ENCODE data around the gene COL20A1. TPM values are rescaled to one million over a fixed set of nuclear protein-coding genes. Genes with fewer than 3 reads are reported as not detected.

Gene COL20A1
- total and polyA plus RNA-seq, 7 donors, result 0.07 TPM; not detected in 6

- H3K27me3 ChIP-seq, result peaks cover 23 to 81% (median 60%) of the 10 kb centered on the region in 3 donors
- no peak for DNase-seq
- TF ChIP-seq POLR2A (IDR thresholded peaks at IDR 0.05) (no peak), EP300 (IDR thresholded peaks at IDR 0.05) (no peak), POLR2AphosphoS5 (IDR thresholded peaks at IDR 0.05) (no peak), CTCF (IDR thresholded peaks at IDR 0.05) (no peak)
- WGBS, 2 donors, result 90 to 95% methylated on average over 4 of the region's 4 CpGs
- intact Hi-C loops (cut with DNase I), result no loop called here
- peaks cover 0 to 17% (median 15%) of the 10 kb centered on the region in 4 donors for H3K4me1 ChIP-seq
- no peak overlapping the region for H3K4me3 ChIP-seq
- no peaks in the 10 kb centered on the region for H3K36me3 ChIP-seq
- no peaks in the 10 kb centered on the region for H3K9me3 ChIP-seq
- H3K27ac ChIP-seq, result no peak overlapping the region
Measured at GRCh38 chr20:63256954-63257353, 36.0 kb upstream of the COL20A1 start.

- Histone ChIP-seq H3K27me3 (peaks cover 22 to 79% (median 56%) of the 10 kb centered on the region in 3 donors), H3K4me1 (peaks cover 0 to 17% (median 15%) of the 10 kb centered on the region in 4 donors)
- WGBS, 2 donors, result 91 to 95% methylated on average over 12 to 13 of the region's 13 CpGs
Measured at GRCh38 chr20:63257629-63258028, 35.4 kb upstream of the COL20A1 start.

GRCh38 chr20:63258781-63259180 lies 34.2 kb upstream of the COL20A1 start:
- TF ChIP-seq POLR2AphosphoS5 (IDR thresholded peaks at IDR 0.05) (no peak), EP300 (IDR thresholded peaks at IDR 0.05) (no peak)
- Histone ChIP-seq H3K27ac (no peak overlapping the region), H3K4me1 (peaks cover 0 to 10% (median 9%) of the 10 kb centered on the region in 4 donors), H3K9me3 (no peaks in the 10 kb centered on the region), H3K27me3 (peaks cover 18 to 79% (median 49%) of the 10 kb centered on the region in 3 donors), H3K4me3 (no peak overlapping the region), H3K36me3 (no peaks in the 10 kb centered on the region)
- intact Hi-C loops (cut with DNase I), result no loop called here
- no peak for DNase-seq
- WGBS, 2 donors, result 30 to 51% methylated on average over 8 of the region's 8 CpGs

More at GRCh38 chr20:63257629-63258028, 35.4 kb upstream of the COL20A1 start:
- TF ChIP-seq EP300 (IDR thresholded peaks at IDR 0.05), result no peak
- no peak for TF ChIP-seq POLR2AphosphoS5 (IDR thresholded peaks at IDR 0.05)
- TF ChIP-seq POLR2A (IDR thresholded peaks at IDR 0.05), result no peak
- TF ChIP-seq CTCF (IDR thresholded peaks at IDR 0.05), result no peak
- Histone ChIP-seq H3K36me3 (no peaks in the 10 kb centered on the region), H3K27ac (no peak overlapping the region), H3K4me3 (no peak overlapping the region), H3K9me3 (no peaks in the 10 kb centered on the region)
- DNase-seq, result no peak
- intact Hi-C loops (cut with DNase I), result no loop called here

GRCh38 chr20:63259734-63260460 lies 33.1 kb upstream of the COL20A1 start:
- WGBS, 2 donors, result 83 to 85% methylated on average over 25 of the region's 25 CpGs
- H3K9me3 ChIP-seq, result no peaks in the 10 kb centered on the region
- H3K4me3 ChIP-seq, result no peak overlapping the region
- TF ChIP-seq CTCF (IDR thresholded peaks at IDR 0.05), result no peak
- no peak for TF ChIP-seq POLR2AphosphoS5 (IDR thresholded peaks at IDR 0.05)
- TF ChIP-seq EP300 (IDR thresholded peaks at IDR 0.05), result no peak
- H3K27me3 ChIP-seq, result peaks cover 7 to 75% (median 43%) of the 10 kb centered on the region in 3 donors
- no peaks in the 10 kb centered on the region for H3K36me3 ChIP-seq
- DNase-seq, result no peak
- no peak overlapping the region for H3K27ac ChIP-seq
- no peaks in the 10 kb centered on the region for H3K4me1 ChIP-seq
- intact Hi-C loops (cut with DNase I), result no loop called here

GRCh38 chr20:63260521-63260920 lies 32.5 kb upstream of the COL20A1 start:
- no peak overlapping the region for H3K27ac ChIP-seq
- intact Hi-C loops (cut with DNase I), result no loop called here
- H3K4me3 ChIP-seq, result no peak overlapping the region
- H3K4me1 ChIP-seq, result no peaks in the 10 kb centered on the region
- H3K27me3 ChIP-seq, result peaks cover 6 to 75% (median 43%) of the 10 kb centered on the region in 3 donors
- TF ChIP-seq EP300 (IDR thresholded peaks at IDR 0.05) (no peak), POLR2A (IDR thresholded peaks at IDR 0.05) (no peak), CTCF (IDR thresholded peaks at IDR 0.05) (no peak), POLR2AphosphoS5 (IDR thresholded peaks at IDR 0.05) (no peak)
- H3K36me3 ChIP-seq, result no peaks in the 10 kb centered on the region
- WGBS, 2 donors, result 86 to 92% methylated on average over 15 of the region's 15 CpGs
- H3K9me3 ChIP-seq, result no peaks in the 10 kb centered on the region
- DNase-seq, result no peak

All from sigmoid colon (tissue), 7 donors.